Activated CD8-positive, alpha-beta T cell treated with anti-CD3 and anti-CD28 coated beads, Interleukin-2, amount 10 ng/mL, durations not matched to agents 7 days and 5 days (primary cell): Measurements from ENCODE around the gene CEMIP. TPM values are rescaled to one million over a fixed set of nuclear protein-coding genes. Genes with fewer than 3 reads are reported as not detected.
A peak's percentile ranks its signal among the peaks of the same experiment; 100 is the strongest.

Experiments used
- ATAC-seq: fragments of 150-1000 bp; cut with Tn5 transposase; one replicate; pipeline ENCODE4 v1.10.0; 2021; ENCODE audit warnings: moderate library complexity
- CTCF ChIA-PET: fragments of 350-600 bp; sonication (Branson Sonifier 250); formaldehyde crosslinking; loops from one replicate; lab custom pipeline; 2021; ENCODE audit warnings: antibody characterized with exemption; lab: Charles Lee
- POLR2A ChIA-PET: fragments of 350-600 bp; sonication (Branson Sonifier 250); formaldehyde crosslinking; loops from one replicate; lab custom pipeline; 2021; ENCODE audit warnings: antibody characterized with exemption; lab: Charles Lee
- DNase-seq: peaks from one replicate; pipeline ENCODE4 v3.0.0-alpha.2; 2020
- H3K27ac Mint-ChIP-seq: one replicate; pipeline ENCODE4 v1.8.0; 2021; ENCODE audit warnings: mild to moderate bottlenecking, mixed read lengths
- H3K27me3 Mint-ChIP-seq: one replicate; pipeline ENCODE4 v1.8.0; 2021; ENCODE audit warnings: low read depth, mixed read lengths
- H3K36me3 Mint-ChIP-seq: one replicate; pipeline ENCODE4 v1.8.0; 2021; ENCODE audit warnings: low read depth, mixed read lengths
- H3K4me1 Mint-ChIP-seq: one replicate; pipeline ENCODE4 v1.8.0; 2021; ENCODE audit warnings: low read depth, mixed read lengths
- H3K4me3 Mint-ChIP-seq: one replicate; pipeline ENCODE4 v1.8.0; 2021; ENCODE audit warnings: mild to moderate bottlenecking, mixed read lengths
- H3K9me3 Mint-ChIP-seq: one replicate; pipeline ENCODE4 v1.8.0; 2022; ENCODE audit warnings: mixed read lengths; ENCODE audit not compliant: insufficient read depth
- total RNA-seq, 2 experiments: library from RNA; stranded (reverse); gene quantifications; one replicate each; pipeline ENCODE4 v1.2.3, GENCODE V29; 2021

CEMIP gene, protein sequence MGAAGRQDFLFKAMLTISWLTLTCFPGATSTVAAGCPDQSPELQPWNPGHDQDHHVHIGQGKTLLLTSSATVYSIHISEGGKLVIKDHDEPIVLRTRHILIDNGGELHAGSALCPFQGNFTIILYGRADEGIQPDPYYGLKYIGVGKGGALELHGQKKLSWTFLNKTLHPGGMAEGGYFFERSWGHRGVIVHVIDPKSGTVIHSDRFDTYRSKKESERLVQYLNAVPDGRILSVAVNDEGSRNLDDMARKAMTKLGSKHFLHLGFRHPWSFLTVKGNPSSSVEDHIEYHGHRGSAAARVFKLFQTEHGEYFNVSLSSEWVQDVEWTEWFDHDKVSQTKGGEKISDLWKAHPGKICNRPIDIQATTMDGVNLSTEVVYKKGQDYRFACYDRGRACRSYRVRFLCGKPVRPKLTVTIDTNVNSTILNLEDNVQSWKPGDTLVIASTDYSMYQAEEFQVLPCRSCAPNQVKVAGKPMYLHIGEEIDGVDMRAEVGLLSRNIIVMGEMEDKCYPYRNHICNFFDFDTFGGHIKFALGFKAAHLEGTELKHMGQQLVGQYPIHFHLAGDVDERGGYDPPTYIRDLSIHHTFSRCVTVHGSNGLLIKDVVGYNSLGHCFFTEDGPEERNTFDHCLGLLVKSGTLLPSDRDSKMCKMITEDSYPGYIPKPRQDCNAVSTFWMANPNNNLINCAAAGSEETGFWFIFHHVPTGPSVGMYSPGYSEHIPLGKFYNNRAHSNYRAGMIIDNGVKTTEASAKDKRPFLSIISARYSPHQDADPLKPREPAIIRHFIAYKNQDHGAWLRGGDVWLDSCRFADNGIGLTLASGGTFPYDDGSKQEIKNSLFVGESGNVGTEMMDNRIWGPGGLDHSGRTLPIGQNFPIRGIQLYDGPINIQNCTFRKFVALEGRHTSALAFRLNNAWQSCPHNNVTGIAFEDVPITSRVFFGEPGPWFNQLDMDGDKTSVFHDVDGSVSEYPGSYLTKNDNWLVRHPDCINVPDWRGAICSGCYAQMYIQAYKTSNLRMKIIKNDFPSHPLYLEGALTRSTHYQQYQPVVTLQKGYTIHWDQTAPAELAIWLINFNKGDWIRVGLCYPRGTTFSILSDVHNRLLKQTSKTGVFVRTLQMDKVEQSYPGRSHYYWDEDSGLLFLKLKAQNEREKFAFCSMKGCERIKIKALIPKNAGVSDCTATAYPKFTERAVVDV (N-terminal part only)
- not detected for total RNA-seq

DNA sequence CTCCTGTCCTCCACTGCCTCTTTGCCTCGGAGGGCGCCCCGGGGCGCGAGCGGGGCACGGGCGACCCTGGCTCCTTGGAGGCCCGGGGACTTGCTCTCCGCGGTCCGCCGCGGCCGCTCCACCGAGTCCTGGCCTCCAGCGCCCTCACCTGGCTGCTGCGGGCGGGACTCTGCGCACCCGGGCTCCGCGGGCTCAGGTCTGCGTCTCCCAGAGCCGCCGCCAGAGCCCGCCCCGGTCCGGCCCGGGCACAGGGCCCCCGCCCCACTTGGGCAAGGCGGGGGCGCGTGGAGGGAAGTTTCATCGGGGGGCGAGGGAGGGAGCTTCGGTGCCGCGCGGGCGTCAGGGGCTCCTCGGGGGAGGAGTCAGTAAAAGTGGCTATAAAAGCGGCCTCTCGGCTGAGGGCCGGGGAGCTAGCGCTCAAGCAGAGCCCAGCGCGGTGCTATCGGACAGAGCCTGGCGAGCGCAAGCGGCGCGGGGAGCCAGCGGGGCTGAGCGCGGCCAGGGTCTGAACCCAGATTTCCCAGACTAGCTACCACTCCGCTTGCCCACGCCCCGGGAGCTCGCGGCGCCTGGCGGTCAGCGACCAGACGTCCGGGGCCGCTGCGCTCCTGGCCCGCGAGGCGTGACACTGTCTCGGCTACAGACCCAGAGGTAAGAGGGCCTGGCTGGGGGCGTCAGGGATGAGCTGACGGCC, at the start of gene CEMIP:
Gene CEMIP (plus strand): TSS at position 407 of the 694 bp plus-strand sequence. CDS start 94,510 bp downstream, outside the sequence.
- Mint-ChIP-seq H3K9me3 (no peaks in the 10 kb centered on the region), H3K4me3 (peak within 1 kb of the TSS; percentile 31), H3K4me1 (peaks cover 14% of the 10 kb centered on the region), H3K36me3 (no peaks in the 10 kb centered on the region), H3K27me3 (peaks cover 58% of the 10 kb centered on the region), H3K27ac (no peak within 1 kb of the TSS)
- DNase-seq (peak; percentile 59), ATAC-seq (peak; percentile 78)
- ChIA-PET POLR2A (no interaction called here), CTCF (interaction anchor here (0.7 to 1.8 kb wide), 11 partner anchors 8 to 322 kb away, joined by 3 to 9 read pairs (median 4); no protein-coding TSS in a partner anchor)

DNA sequence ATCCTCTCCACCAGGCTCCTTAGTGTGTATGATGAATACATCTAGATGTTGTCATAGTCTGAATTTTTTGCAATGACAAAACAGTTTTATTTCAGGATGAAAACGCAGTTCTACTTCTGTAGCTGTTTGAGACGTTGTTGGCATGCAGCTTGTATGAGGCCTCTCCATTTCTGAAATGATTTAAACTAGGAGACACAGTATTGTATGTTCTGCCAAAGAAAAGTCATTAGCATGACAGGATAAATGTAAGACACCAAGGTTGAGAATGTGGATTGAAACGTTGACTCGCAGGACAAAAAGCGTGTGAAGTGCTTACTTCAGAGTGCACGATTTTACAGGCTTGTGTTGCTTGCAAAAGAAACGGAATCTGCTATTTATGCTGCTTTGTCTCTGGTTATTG, 48.8 kb upstream of the CEMIP start:
- H3K36me3 Mint-ChIP-seq, result no peaks in the 10 kb centered on the region
- no peaks in the 10 kb centered on the region for H3K27me3 Mint-ChIP-seq
- ChIA-PET POLR2A (no interaction called here), CTCF (no interaction called here)
- no peak overlapping the region for H3K4me3 Mint-ChIP-seq
- H3K9me3 Mint-ChIP-seq, result peaks cover 5% of the 10 kb centered on the region
- DNase-seq (no peak), ATAC-seq (no peak)
- no peak overlapping the region for H3K27ac Mint-ChIP-seq
- H3K4me1 Mint-ChIP-seq, result no peaks in the 10 kb centered on the region

DNA sequence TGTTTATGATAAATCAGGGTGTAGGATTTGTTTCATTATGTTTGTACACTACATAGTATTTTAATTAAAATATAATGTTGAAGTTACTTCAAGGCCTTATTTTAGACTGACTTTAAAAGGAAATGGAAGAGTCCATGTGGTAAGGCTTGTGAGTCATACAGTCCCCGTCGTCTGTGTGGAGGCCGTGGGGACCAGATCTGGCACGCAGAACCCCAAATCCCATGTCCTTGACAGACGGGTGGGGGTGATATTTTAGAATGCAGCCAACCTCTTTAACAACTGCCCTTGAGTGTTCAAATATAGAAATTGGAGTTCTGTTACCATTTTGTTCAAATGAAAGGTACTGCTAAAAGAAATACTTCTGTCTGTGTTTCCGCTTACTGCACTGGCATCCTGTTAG, 48.2 kb upstream of the CEMIP start:
- Mint-ChIP-seq H3K36me3 (no peaks in the 10 kb centered on the region), H3K27me3 (no peaks in the 10 kb centered on the region), H3K9me3 (peaks cover 5% of the 10 kb centered on the region), H3K4me3 (no peak overlapping the region), H3K27ac (no peak overlapping the region), H3K4me1 (no peaks in the 10 kb centered on the region)
- ATAC-seq (no peak), DNase-seq (no peak)
- ChIA-PET POLR2A (no interaction called here), CTCF (no interaction called here)

DNA sequence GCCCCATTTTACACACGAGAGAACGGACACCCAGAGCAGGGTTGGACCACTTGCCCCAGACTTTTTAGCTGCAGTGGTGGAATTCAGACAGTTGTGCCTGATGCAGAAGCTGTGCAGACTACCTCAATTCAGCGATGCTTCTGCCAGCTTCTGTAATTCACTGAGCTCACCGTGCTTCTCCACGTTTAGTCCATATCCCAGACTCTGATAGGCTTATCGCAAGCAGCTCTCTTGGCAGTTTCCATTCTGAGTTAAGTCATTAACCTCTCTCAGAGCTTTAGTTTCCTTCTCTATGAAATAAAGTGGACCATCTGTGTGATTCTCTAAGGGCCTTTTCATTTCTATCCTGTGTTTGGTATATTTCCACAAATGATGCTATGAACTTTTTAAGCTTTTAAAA, 47.0 kb upstream of the CEMIP start:
- ChIA-PET POLR2A (no interaction called here), CTCF (no interaction called here)
- Mint-ChIP-seq H3K4me3 (no peak overlapping the region), H3K27ac (no peak overlapping the region), H3K9me3 (no peaks in the 10 kb centered on the region), H3K36me3 (no peaks in the 10 kb centered on the region), H3K27me3 (no peaks in the 10 kb centered on the region), H3K4me1 (no peaks in the 10 kb centered on the region)
- DNase-seq (no peak), ATAC-seq (no peak)

DNA sequence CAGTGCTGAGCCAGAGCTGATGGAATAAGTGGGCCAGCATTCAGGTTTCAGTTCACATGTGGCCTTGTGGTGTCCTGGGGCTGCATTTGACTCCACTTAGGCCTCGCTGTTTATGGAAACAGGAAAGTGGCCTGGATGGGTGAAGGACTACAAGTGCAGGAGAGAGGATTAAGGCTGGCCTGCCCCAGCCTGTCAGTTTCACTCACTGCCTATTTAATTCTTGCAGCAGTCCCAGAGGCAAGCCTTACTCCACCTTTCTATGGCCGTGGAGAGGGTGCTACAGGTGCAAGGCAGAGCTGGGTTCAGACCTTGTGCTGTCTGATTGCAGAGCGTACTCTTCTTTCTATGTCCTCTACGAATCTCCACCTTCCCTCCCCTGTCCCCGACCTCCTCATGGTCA, 46.4 kb upstream of the CEMIP start:
- ChIA-PET POLR2A (no interaction called here), CTCF (no interaction called here)
- H3K36me3 Mint-ChIP-seq, result no peaks in the 10 kb centered on the region
- H3K4me3 Mint-ChIP-seq, result no peak overlapping the region
- H3K27me3 Mint-ChIP-seq, result no peaks in the 10 kb centered on the region
- no peaks in the 10 kb centered on the region for H3K4me1 Mint-ChIP-seq
- H3K27ac Mint-ChIP-seq, result no peak overlapping the region
- DNase-seq (no peak), ATAC-seq (no peak)
- no peaks in the 10 kb centered on the region for H3K9me3 Mint-ChIP-seq

DNA sequence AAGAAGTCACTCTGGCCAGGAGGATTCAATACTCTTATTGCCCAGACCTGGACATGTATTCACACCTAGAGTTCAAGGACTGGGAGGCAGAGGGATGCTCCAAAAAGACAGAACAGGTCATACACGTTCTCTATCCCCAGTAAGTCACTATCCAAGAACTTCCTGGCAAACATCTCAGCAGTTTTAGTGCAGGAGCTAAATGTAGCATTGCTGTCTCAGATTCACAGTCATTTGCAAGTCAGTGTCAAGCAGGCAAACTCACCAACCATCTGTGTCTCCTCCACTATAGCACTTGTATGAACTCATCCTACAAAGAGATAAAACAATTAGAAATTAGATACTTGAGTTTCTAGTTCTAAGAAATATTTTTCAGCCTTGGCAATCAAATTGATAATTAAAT, 45.7 kb upstream of the CEMIP start:
- POLR2A ChIA-PET, result no interaction called here
- Mint-ChIP-seq H3K27ac (no peak overlapping the region), H3K27me3 (no peaks in the 10 kb centered on the region), H3K9me3 (no peaks in the 10 kb centered on the region), H3K36me3 (no peaks in the 10 kb centered on the region), H3K4me1 (no peaks in the 10 kb centered on the region), H3K4me3 (no peak overlapping the region)
- CTCF ChIA-PET, result no interaction called here
- no peak for ATAC-seq
- DNase-seq, result no peak

DNA sequence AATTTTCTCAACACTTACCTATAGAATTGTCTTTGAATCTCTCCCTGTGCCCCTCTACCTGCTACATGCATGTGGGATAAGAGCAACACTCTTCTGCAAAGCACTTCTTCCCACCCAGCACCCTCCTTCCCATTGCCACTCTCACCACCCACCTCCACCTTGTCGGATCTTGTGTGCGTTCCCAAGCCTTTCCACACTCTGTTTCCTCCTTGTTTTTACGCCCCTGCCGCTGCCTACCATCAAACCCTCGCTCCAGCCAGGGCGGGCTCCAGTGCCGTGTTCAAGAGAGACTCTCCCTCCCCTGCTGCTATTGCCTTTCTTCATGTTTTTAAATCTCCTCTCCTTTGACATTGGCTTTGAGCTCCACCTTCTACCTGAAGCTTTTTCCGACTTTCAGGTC, 43.8 kb upstream of the CEMIP start:
- Mint-ChIP-seq H3K4me1 (no peaks in the 10 kb centered on the region), H3K27ac (no peak overlapping the region), H3K27me3 (no peaks in the 10 kb centered on the region), H3K4me3 (no peak overlapping the region), H3K9me3 (no peaks in the 10 kb centered on the region), H3K36me3 (no peaks in the 10 kb centered on the region)
- ATAC-seq (no peak), DNase-seq (no peak)
- CTCF ChIA-PET, result interaction anchor here (1.2 kb wide), 1 partner anchor 41 kb away, joined by 3 read pairs; no protein-coding TSS in a partner anchor
- POLR2A ChIA-PET, result no interaction called here

DNA sequence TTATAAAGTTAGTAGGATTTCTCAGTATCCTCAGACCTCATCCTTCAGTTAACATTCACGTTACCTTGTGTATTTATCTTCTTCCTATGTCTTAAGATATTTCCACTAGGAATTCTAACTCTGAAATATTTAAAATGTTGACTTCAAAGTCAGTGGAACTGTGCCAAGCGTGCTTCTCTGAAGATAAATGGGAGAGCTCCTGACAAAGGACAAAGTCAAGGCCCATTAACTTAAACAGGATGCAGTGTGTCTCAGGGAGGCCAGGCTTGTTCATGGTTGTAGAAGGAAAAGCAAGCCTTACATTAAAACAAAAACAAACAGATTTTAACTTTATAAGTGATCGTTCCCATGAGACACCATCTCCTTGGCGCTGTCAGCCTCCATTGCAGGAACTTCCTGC, 42.6 kb upstream of the CEMIP start:
- no peak for DNase-seq
- no peaks in the 10 kb centered on the region for H3K36me3 Mint-ChIP-seq
- ChIA-PET CTCF (no interaction called here), POLR2A (no interaction called here)
- H3K27ac Mint-ChIP-seq, result no peak overlapping the region
- H3K27me3 Mint-ChIP-seq, result no peaks in the 10 kb centered on the region
- no peaks in the 10 kb centered on the region for H3K9me3 Mint-ChIP-seq
- H3K4me1 Mint-ChIP-seq, result no peaks in the 10 kb centered on the region
- H3K4me3 Mint-ChIP-seq, result no peak overlapping the region
- ATAC-seq, result no peak

DNA sequence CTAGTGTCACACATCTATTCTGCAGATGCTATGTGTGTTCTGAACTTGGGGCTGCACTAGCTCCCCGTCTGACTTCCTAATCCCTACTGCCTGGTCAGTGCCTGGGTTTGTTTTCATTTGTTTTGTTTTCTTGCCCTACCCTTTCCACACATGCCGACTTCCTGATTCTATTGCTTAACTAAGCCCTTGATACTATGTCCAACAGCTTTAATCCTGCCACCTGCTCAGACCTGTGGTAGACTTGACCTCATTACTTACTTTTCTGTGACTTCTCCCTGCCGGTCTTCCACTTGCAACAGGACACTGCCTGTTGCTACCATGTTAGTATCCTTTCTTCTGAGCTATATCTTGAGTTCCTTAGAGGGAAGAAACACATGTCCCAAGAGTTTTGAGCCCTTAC, 39.3 kb upstream of the CEMIP start:
- H3K9me3 Mint-ChIP-seq, result no peaks in the 10 kb centered on the region
- DNase-seq, result no peak
- no peak for ATAC-seq
- ChIA-PET CTCF (interaction anchor here (0.7 kb wide), 1 partner anchor 37 kb away, joined by 3 read pairs; no protein-coding TSS in a partner anchor), POLR2A (no interaction called here)
- no peak overlapping the region for H3K27ac Mint-ChIP-seq
- H3K36me3 Mint-ChIP-seq, result no peaks in the 10 kb centered on the region
- H3K27me3 Mint-ChIP-seq, result no peaks in the 10 kb centered on the region
- H3K4me3 Mint-ChIP-seq, result no peak overlapping the region
- H3K4me1 Mint-ChIP-seq, result no peaks in the 10 kb centered on the region

DNA sequence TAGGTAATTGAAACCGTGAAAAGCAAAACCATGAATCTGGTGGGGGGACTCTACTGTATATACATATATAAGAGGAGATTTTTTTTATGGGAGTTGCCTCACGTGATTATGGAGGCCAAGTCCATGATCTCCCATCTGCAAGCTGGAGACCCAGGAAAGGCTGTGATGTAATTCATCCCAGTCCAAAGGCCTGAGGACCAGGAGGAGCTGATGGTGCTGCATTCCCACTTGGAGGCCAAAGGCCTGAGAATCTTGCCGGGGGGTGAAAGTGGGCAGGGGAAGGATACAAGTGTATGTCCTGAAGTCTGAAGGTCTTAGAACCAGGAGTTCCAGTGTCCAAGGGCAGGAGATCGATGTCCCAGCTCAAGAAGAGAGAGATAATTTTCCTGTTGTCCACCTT, 37.1 kb upstream of the CEMIP start:
- no peaks in the 10 kb centered on the region for H3K27me3 Mint-ChIP-seq
- H3K9me3 Mint-ChIP-seq, result peaks cover 7% of the 10 kb centered on the region
- no peak overlapping the region for H3K27ac Mint-ChIP-seq
- ATAC-seq (no peak), DNase-seq (no peak)
- no peaks in the 10 kb centered on the region for H3K36me3 Mint-ChIP-seq
- no peak overlapping the region for H3K4me3 Mint-ChIP-seq
- POLR2A ChIA-PET, result no interaction called here
- H3K4me1 Mint-ChIP-seq, result no peaks in the 10 kb centered on the region
- CTCF ChIA-PET, result no interaction called here

DNA sequence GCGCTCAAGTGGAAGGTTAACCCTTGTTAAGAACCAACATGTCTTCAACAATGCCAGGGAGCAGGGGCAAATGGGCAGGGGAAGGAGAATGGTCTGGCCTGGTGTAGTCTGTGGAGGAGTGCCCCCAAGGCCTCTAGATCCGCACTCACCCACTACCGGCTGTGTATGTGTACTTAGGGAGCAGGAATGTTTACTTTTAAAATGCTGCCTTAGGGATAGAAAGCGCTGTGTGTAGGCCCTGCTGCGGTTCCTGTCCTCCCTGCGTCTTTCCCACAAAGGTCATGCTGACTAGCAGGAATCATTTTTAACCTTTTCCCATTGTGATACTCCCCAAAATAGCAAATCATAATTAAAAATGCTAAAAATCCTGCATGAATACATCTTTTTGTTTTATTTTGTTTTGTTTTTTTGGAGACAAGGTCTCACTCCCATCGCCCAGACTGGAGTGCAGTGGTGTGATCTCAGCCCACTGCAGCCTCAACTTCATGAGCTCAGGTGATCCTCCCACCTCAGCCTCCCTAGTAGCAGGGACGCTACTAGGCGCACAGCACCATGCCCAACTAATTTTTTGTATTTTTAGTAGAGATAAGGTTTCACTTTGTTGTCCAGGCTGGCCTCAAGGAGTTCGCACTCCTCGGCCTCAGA, 35.9 kb upstream of the CEMIP start:
- Mint-ChIP-seq H3K27me3 (peaks cover 2% of the 10 kb centered on the region), H3K9me3 (peaks cover 7% of the 10 kb centered on the region), H3K4me3 (no peak overlapping the region), H3K4me1 (no peaks in the 10 kb centered on the region), H3K27ac (no peak overlapping the region), H3K36me3 (no peaks in the 10 kb centered on the region)
- DNase-seq (no peak), ATAC-seq (no peak)
- CTCF ChIA-PET, result no interaction called here
- POLR2A ChIA-PET, result no interaction called here
